ENCODE data around the gene KCTD13. TPM values are rescaled to one million over a fixed set of nuclear protein-coding genes. Genes with fewer than 3 reads are reported as not detected.
A peak's percentile ranks its signal among the peaks of the same experiment; 100 is the strongest.
"Not testable (repeated sequence)": the region's sequence is repeated elsewhere in the genome, so short reads cannot be mapped to it uniquely, and the experiment has no call there.

The KCTD13 gene, protein sequence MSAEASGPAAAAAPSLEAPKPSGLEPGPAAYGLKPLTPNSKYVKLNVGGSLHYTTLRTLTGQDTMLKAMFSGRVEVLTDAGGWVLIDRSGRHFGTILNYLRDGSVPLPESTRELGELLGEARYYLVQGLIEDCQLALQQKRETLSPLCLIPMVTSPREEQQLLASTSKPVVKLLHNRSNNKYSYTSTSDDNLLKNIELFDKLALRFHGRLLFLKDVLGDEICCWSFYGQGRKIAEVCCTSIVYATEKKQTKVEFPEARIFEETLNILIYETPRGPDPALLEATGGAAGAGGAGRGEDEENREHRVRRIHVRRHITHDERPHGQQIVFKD
- total RNA-seq = 10 to 100 TPM; 22.2 to 35.2 TPM
- long read RNA-seq, full-length matches to known transcripts = 5 of 12 reads
- long read RNA-seq, partial matches to known transcripts = 0 of 12 reads
- long read RNA-seq, other reads (novel, unspliced or antisense) = 7 of 12 reads

DNA sequence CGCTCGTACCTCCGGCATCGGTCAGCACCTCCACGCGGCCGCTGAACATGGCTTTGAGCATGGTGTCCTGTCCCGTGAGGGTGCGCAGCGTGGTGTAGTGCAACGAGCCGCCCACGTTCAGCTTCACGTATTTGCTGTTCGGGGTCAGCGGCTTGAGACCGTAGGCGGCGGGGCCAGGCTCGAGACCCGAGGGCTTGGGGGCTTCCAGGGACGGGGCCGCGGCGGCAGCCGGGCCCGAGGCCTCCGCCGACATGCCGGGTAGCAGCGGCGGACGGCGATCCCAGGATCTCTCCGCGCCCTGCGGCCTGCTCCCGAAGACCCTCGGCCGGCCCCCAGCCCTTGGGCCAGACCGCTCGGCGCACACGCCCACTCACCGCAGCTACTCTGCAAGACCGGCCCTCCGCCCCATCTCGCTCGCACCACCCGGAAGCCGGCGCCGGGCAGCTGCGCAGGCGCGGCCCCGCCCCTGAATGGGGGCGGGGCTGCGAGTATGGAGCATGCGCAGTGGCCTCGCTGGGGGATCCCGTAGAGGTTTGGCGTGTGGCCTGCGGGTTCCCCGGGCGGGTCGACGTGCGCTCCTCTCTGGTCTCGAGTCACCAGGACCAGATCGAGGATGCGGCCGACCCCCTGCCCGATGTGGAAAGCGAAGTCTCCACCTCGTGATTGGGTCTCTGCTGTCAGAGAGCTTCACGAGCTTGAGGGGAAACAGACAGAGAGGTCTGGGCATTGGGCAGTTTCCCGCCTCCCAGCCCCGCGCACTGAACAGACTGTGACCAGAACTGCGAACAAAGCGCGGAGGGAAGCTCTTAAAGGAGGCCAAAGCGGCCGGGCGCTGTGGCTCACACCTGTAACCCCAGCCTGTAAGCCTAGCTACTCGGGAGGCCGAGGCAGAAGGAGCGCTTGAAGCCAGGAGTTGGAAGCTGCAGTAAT lies at the start of gene KCTD13:
Gene KCTD13 (minus strand): TSS at position 446 of the 930 bp plus-strand sequence. CDS start 193 bp downstream, at position 253.
- peak; percentile 76 to 85 for DNase-seq
- ATAC-seq = peak; percentile 95
- intact Hi-C loops (cut with DNase I, micrococcal nuclease) = loop anchor here (10.0 kb wide), 3 partner anchors 49 to 79 kb away; partner anchors contain the start of genes CDIPT (in 1 of the 2) and TAOK2 (in 1 of the 2)

DNA sequence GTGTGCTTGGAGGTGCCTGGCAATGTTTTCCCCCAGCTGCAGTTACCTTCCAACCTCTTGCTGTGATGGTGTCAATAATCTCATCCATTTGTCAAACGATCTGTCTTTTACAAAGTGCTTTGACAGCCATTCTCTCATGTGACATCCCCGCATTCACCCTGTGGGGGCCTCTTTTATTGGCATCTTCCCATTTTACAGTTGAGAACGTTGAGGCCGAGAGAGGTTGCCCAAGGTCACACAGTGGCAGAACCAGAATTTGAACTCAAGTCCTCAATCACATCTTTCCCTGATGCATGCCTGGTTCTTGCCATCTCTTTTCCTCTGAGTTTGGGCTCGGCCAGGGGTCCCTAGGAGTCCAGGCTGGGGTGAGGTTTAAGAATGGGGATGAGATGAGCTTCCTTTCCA lies 49.1 kb upstream of the KCTD13 start:
- ATAC-seq = no peak
- no peak for DNase-seq
- intact Hi-C loops (cut with DNase I, micrococcal nuclease) = loop anchor here in 1 of 2 donors (10.0 kb wide), 1 partner anchor 50 kb away; the partner anchor contains the start of gene KCTD13

DNA sequence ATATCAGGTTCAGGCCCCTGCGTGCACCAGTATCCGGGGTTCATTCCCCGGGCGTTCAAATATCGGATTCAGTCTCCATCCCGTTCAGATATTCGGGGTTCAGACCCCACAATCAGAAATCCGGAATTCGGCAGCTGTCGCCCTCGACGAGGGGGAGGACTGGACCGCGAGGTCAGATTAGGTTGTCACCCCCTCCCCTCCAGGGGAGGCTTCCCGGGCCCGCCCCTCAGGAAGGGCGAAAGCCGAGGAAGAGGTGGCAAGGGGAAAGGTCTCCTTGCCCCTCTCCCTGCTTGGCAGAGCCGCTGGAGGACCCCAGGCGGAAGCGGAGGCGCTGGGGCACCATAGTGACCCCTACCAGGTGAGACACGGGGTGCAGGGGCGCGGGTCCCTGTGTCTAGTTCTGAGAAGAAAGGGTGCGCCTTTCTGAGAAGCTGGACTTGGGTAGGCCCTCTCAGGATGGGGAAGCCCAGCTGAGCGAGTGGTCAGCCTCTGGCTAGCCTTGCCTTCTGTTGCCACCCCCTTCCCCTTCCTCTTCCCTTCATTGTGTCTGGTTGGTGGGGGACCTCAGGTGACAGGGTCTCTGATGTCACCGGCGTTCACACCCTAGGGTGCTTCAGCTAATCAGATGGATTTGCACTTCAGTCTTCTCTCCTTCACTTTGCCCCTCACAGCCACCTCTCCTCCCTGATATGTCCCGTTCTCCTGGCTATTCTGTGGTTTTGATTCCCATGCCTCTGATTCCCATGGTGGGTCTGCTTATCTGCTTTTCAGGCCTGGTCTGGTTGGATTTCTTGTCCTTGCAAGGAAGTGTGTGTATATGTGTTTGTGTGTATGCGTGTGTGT lies 48.5 kb upstream of the KCTD13 start:
- intact Hi-C loops (cut with DNase I, micrococcal nuclease) = loop anchor here in 1 of 2 donors (10.0 kb wide), 1 partner anchor 50 kb away; the partner anchor contains the start of gene KCTD13
- ATAC-seq (peak; percentile 8), DNase-seq (peak in 1 of 2 donors; percentile 36)

DNA sequence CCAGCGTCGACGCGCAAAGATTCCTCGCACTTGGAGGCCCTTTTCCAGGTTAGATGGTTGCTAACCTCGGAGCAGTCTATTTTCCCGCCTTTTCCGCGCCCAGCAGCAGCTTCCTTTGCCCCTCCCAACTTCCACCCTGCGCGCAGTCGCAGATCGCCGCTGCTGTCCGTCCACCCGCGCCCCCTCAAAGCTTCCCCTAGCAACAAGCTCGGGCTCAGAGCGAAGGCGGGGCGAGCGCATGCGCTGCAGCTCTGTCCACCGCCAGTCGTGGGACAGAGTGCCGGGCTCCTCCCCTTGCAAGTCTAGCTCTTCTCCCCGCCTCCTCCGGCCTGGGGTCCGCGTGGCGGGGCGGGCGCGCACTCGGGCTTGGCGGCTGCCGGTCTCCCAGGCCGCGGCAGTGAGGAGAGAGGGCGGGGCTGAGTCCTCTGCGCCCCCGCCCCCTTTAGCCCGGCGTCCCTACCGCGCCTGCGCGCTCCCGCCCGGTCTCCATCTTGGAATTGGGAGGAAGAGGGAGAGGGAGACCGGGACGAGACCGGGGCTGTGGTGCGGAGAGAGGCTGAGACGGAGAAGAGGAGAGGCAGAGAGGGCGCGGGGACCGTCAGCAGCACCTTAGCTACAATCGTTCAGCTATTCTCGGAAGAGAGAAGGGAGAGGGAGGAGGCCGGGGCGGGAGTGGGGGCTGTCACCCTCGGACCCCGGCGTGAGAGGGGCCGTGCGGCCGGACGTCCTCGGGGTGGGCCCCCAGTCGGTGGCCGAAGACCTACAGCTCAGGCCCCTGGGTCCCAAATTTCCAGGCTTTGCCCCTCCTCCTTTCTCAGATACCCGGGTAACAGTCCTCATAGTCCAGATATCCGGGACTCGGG lies 47.6 kb upstream of the KCTD13 start, which contains the start of gene TAOK2:
Gene TAOK2 (plus strand): TSS at position 485 of the 863 bp plus-strand sequence. CDS start 3,905 bp downstream, outside the sequence.
- DNase-seq = peak; percentile 96 to 98
- ATAC-seq = peak; percentile 96
- intact Hi-C loops (cut with DNase I, micrococcal nuclease) = loop anchor here in 1 of 2 donors (10.0 kb wide), 1 partner anchor 49 kb away; the partner anchor contains the start of gene KCTD13

DNA sequence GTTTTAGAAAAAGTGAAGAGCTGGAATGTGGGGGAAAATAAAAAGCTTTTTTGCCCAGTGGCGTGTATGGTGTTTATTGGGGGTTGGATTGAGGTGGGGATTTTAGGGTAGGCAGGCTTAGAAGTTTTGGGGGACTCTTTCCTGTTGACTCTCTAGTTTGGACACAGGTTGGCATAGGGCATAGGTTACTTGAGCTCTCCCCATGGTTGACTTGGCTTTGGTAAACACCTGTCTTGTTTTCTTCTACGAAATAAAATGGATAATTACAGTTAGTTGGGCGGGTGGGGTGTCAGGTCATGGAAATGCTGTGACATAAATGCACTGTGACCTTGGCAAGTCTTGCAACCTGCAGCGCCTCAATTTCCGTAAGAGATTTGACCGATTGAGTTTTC lies 47.0 kb upstream of the KCTD13 start:
- DNase-seq = no peak
- intact Hi-C loops (cut with DNase I, micrococcal nuclease) = loop anchor here in 1 of 2 donors (10.0 kb wide), 1 partner anchor 48 kb away; the partner anchor contains the start of gene KCTD13
- no peak for ATAC-seq

DNA sequence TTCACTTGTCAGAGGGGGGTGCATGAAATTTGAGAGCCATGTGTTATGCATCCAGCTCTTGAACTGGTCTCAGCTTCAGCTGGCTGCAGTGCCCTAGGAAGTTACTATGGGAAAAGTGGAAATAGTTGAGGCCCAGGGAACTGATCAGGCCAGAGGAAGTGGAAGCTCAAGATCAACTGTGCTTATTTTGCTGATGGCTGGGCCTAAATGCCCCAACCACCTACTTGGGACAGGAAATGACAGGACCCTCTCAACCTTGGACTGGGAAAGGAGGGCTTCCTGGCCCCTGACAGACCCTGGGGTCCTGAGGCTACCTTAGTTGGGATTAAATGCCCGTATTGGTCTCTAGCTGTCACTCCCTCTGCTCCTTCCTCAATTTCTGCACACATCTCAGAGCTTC lies 46.5 kb upstream of the KCTD13 start:
- no peak for ATAC-seq
- DNase-seq = no peak
- intact Hi-C loops (cut with DNase I, micrococcal nuclease) = loop anchor here in 1 of 2 donors (10.0 kb wide), 1 partner anchor 48 kb away; the partner anchor contains the start of gene KCTD13

DNA sequence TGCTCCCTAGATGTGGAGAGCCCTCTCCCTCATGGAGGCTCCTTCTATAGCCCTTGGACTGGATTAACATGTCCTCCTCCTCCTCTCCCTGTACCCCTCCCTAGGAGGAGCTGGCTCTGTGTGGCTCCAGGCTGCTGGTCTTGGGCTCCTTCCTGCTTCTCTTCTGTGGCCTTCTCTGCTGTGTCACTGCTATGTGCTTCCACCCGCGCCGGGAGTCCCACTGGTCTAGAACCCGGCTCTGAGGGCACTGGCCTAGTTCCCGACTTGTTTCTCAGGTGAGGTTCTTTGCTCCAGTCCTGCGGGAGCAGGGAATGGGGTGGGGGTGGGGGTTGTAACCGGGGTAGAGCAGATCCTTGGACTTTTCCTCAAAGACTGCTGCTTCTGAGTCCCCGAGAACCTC lies 45.3 kb upstream of the KCTD13 start:
- intact Hi-C loops (cut with DNase I, micrococcal nuclease) = loop anchor here in 1 of 2 donors (10.0 kb wide), 1 partner anchor 47 kb away; the partner anchor contains the start of gene KCTD13
- ATAC-seq (no peak), DNase-seq (no peak)

DNA sequence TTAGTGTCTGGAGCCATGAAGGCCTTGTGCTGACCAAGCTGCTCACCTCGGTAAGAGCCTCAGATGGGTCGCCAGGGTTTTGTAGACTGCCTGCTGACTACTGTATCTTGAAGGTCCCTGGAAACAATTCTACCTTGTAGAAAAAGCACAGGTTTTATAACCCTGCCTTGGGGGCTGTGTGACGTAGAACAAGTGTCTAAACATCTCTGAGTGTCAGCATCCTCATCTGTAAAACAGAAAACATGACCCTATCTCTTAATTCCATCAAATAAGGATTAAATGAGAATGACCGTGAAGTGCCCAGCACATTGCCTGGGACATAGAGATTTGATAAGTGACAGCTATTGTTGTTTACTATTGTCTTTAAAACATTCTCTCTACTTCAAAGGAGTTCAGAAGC lies 42.2 kb upstream of the KCTD13 start:
- ATAC-seq (no peak), DNase-seq (no peak)
- intact Hi-C loops (cut with DNase I, micrococcal nuclease) = no loop called here

DNA sequence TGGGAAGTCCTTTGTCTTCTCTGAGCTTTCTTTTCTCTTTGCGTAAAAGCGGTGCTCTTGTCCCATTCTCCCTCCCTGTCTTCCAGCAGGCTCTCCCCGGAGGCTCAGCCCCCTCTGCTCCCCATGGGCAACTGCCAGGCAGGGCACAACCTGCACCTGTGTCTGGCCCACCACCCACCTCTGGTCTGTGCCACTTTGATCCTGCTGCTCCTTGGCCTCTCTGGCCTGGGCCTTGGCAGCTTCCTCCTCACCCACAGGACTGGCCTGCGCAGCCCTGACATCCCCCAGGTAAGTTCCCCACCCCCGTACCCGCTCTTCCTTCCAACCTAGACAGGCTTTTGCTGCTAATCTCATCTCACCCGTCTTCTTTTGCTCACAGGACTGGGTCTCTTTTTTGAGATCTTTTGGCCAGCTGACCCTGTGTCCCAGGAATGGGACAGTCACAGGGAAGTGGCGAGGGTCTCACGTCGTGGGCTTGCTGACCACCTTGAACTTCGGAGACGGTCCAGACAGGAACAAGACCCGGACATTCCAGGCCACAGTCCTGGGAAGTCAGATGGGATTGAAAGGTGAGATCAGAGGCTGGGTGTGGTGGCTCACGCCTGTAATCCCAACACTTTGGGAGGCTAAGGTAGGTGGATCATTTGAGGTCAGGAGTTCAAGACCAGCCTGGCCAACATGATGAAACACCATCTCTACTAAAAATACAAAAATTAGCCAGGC lies 37.2 kb upstream of the KCTD13 start:
- ATAC-seq = no peak
- intact Hi-C loops (cut with DNase I, micrococcal nuclease) = no loop called here

DNA sequence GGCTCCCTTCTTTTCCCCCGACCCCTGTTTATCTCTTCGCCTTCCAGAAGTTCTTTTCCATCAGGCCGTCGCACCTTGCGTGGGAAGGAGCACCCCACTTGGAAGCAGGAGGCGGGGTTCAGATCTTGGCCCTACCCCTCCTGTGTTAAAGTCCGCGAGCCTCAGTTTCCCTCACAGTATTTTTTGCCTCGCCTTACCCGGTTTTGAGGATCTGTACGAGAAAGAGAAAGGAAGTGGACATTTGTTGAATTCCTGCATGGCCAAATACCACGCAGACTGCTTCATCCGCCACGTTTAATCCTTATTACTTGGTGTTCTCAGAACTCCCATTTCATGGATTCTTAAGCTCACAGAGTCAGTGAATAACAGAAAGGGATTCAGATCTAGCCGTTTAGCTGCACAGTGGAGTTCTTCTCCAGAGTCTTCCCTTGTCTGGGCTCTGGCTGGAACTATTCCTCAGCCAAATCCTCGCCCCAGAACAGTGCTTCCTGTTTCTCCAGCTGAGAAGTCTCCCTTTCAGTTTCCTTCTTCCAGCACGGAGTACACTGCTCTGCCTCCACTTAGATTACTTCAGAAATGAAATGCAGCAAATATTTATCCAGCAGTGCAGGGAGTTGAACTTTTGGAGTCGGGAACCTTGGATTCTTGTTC lies 36.4 kb upstream of the KCTD13 start:
- DNase-seq (peak; percentile 38 to 47), ATAC-seq (peak; percentile 65)
- intact Hi-C loops (cut with DNase I, micrococcal nuclease) = no loop called here

More for the DNA sequence above, 37.2 kb upstream of the KCTD13 start:
- DNase-seq = peak in 1 of 2 donors; percentile 26

DNA sequence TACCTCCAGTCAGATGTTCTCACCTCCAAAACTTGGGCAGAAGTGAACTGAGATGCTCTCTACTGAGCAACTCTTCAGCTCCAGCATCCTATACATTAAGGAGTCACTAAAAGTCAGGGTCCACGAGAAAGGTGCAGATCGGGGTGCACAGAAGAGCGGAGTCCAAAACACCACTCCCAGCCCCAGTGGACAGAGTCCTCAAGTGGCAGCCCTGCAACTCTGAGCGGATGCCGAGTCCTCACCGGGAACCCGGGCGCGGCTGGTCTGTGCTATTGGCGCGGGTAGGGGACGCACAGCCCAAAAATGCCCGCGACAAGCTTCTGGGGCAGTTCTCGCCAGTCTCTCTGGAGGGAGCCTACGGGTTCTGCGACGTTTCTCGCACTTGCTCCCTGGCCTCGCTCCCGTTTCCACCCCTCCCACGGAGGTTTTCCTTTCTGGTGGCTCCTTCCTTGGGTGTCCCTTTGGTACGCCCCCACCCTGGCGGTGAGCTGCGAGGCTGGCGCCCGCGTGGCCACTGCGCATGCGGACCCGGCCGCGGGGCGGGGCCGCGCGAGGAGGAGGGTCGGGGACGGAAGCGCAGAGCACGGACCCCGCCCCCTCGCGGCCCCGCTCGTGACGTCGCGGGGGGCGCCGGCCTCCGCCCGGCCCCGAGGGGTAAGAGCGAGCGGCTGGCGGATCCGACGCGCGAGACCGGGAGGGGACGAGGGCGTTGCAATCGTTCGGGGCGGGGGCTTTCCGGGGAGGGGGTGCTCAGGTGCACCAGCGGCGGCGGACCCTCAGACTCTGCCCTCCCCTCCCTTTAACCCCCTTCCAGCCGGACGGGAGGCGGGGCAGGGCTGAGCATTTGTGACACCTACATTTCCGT lies 35.7 kb upstream of the KCTD13 start, which contains the start of gene TMEM219:
Gene TMEM219 (plus strand): TSS at position 601 of the 865 bp plus-strand sequence. CDS start 1,065 bp downstream, outside the sequence.
- DNase-seq (peak; percentile 86 to 93), ATAC-seq (peak; percentile 92)
- intact Hi-C loops (cut with DNase I, micrococcal nuclease) = no loop called here

DNA sequence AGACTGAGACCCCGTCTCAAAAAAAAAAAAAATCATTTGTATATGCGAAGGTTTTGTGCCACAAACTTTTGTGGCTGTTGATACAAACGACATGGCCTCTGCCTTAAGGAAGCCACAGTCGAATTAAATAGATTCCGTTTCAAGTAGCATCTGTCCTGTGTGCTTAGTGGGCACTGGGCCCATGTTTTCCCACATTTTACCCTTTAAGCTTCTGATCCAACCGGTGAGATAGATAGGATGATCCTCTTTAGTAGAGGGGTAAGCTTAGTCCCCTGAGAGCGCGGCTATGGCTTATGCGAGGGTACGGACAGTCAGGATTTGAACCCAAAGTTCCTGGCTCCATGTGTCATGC lies 35.1 kb upstream of the KCTD13 start:
- no peak for ATAC-seq
- DNase-seq = no peak
- intact Hi-C loops (cut with DNase I, micrococcal nuclease) = no loop called here

DNA sequence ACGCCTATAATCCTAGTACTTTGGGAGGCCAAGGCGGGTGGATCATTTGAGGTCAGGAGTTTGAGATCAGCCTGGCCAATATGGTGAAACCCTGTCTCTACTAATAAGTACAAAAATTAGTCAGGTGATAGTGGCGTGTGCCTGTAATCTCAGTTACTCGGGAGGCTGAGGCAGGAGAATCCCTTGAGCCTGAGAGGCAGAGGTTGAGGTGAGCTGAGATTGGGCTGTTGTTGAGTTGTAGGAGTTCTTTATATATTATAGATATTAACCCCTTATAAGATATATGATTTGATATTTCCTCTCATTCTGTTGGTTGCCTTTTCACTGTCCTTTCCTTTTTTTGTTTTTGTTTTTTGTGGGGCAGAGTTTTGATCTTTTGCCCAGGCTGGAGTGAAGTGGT lies 33.8 kb upstream of the KCTD13 start:
- intact Hi-C loops (cut with DNase I, micrococcal nuclease); ATAC-seq; DNase-seq: not testable (repeated sequence)

DNA sequence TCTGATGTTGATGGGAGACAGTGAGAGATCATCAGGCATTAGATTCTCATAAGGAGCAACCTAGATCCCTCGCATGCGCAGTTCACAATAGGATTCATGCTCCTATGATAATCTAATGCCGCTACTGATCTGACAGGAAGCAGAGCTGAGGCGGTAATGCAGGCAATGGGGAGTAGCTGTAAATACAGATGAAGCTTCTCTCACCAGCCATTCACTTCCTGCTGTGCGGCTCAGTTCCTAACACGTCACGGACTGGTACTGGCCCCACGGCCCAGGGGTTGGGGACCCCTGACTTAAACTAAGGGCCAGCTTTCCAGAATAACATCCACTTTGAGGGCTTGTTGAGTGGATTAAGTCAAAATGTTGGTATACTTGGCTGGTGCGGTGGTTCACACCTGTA lies 33.3 kb upstream of the KCTD13 start:
- no peak for DNase-seq
- intact Hi-C loops (cut with DNase I, micrococcal nuclease) = no loop called here
- ATAC-seq = no peak

DNA sequence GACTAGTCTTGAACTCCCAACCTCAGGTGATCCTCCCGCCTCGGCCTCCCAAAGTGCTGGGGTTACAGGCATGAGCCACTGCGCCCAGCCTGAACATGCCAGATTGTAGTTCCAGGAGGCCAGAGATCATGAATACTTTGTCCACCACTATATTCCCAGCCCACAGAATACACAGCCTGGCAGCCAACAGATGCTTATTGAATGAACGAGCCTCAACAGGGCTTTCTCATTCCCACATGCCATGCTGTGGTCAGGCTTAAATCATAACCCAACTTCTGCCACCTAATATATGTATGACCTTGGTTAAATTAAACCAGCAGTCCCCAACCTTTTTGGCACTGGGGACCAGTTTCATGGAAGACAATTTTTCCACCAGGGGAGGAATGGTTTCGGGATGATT lies 32.7 kb upstream of the KCTD13 start:
- DNase-seq (no peak), ATAC-seq (no peak)
- intact Hi-C loops (cut with DNase I, micrococcal nuclease) = no loop called here

Data from left colon (tissue), 2 donors.